Glomerular visceral epithelial cell (primary cell): Measurements from ENCODE around the gene HDGFL2.
A peak's percentile ranks its signal among the peaks of the same experiment; 100 is the strongest.

ENCODE experiments used
- DNase-seq: peaks from one replicate; pipeline ENCODE4 v3.0.0-alpha.2; 2016; ENCODE audit errors: extremely low spot score

Gene HDGFL2

GRCh38 chr19:4444765-4445741 is 27.0 kb upstream of the HDGFL2 start:
- DNase-seq, result no peak

GRCh38 chr19:4445963-4446703 is 26.0 kb upstream of the HDGFL2 start:
- no peak for DNase-seq

- no peak for DNase-seq
Observed at GRCh38 chr19:4446704-4447200, 25.3 kb upstream of the HDGFL2 start.

- DNase-seq, result no peak
Observed at GRCh38 chr19:4447327-4448146, 24.6 kb upstream of the HDGFL2 start.

GRCh38 chr19:4448147-4448985 is 23.7 kb upstream of the HDGFL2 start:
- DNase-seq, result no peak

- no peak for DNase-seq
Observed at GRCh38 chr19:4449022-4449638, 23.0 kb upstream of the HDGFL2 start.

- DNase-seq, result no peak
Observed at GRCh38 chr19:4449639-4450028, 22.5 kb upstream of the HDGFL2 start.

GRCh38 chr19:4452230-4452990 is 19.7 kb upstream of the HDGFL2 start:
- no peak for DNase-seq

GRCh38 chr19:4453232-4454179 is 18.6 kb upstream of the HDGFL2 start:
- no peak for DNase-seq

GRCh38 chr19:4454747-4455718 is 17.1 kb upstream of the HDGFL2 start:
- peak; percentile 40 for DNase-seq

- DNase-seq, result peak; percentile 92
Observed at GRCh38 chr19:4455719-4456475, 16.2 kb upstream of the HDGFL2 start.

GRCh38 chr19:4456476-4456842 is 15.6 kb upstream of the HDGFL2 start:
- peak; percentile 63 for DNase-seq

- DNase-seq, result peak; percentile 65
Observed at GRCh38 chr19:4456843-4457653, 15.0 kb upstream of the HDGFL2 start.

GRCh38 chr19:4457654-4458395 is 14.3 kb upstream of the HDGFL2 start, which contains the start of gene UBXN6:
TSS of gene UBXN6 (minus strand) at chr19:4457794. CDS start at chr19:4457697, 97 bp downstream.
- DNase-seq, result peak; percentile 98
